ENCODE data around the gene GTF2H1. TPM values are rescaled to one million over a fixed set of nuclear protein-coding genes. Genes with fewer than 3 reads are reported as not detected.

The GTF2H1 gene
- total RNA-seq, 2 donors from 2014 or later = 23.5 to 26.2 TPM

GRCh38 chr11:18390088-18390487, 67.7 kb downstream of the GTF2H1 start:
- Histone ChIP-seq H3K4me1 (peaks cover 6% of the 10 kb centered on the region), H3K27ac (no peak overlapping the region), H3K36me3 (no peaks in the 10 kb centered on the region), H3K9me3 (no peaks in the 10 kb centered on the region), H3K27me3 (no peaks in the 10 kb centered on the region), H3K9ac (ENCODE audit: low read depth in 2 of 2, low read length in 2 of 2) (no peak overlapping the region), H3K4me3 (no peak overlapping the region)
- no peak for TF ChIP-seq CTCF (IDR thresholded peaks at IDR 0.05)
- no peak for DNase-seq
- intact Hi-C loops (cut with DNase I) = no loop called here

- Histone ChIP-seq H3K36me3 (peaks cover 5% of the 10 kb centered on the region), H3K27me3 (no peaks in the 10 kb centered on the region), H3K27ac (no peak overlapping the region), H3K9me3 (no peaks in the 10 kb centered on the region), H3K4me1 (peaks cover 3% of the 10 kb centered on the region), H3K9ac (ENCODE audit: low read depth in 2 of 2, low read length in 2 of 2) (no peak overlapping the region), H3K4me3 (no peak overlapping the region)
- no peak for DNase-seq
- TF ChIP-seq CTCF (IDR thresholded peaks at IDR 0.05) = no peak
- intact Hi-C loops (cut with DNase I) = no loop called here
Measured at GRCh38 chr11:18392434-18393321, 70.3 kb downstream of the GTF2H1 start.

GRCh38 chr11:18393581-18394274, 71.4 kb downstream of the GTF2H1 start:
- Histone ChIP-seq H3K27me3 (no peaks in the 10 kb centered on the region), H3K9me3 (no peaks in the 10 kb centered on the region), H3K9ac (ENCODE audit: low read depth in 2 of 2, low read length in 2 of 2) (peak overlapping the region in 1 of 2 donors; percentile 100), H3K36me3 (peaks cover 8% of the 10 kb centered on the region), H3K4me1 (peaks cover 3% of the 10 kb centered on the region), H3K4me3 (no peak overlapping the region), H3K27ac (peak overlapping the region; percentile 97)
- TF ChIP-seq CTCF (IDR thresholded peaks at IDR 0.05) = no peak
- peak; percentile 34 for DNase-seq
- intact Hi-C loops (cut with DNase I) = no loop called here

- peaks cover 3% of the 10 kb centered on the region for H3K4me1 ChIP-seq
- H3K9ac ChIP-seq (ENCODE audit: low read depth in 2 of 2, low read length in 2 of 2) = peak within 1 kb of the TSS; percentile 82 to 100
- intact Hi-C loops (cut with DNase I) = no loop called here
- peaks cover 9% of the 10 kb centered on the region for H3K36me3 ChIP-seq
- H3K4me3 ChIP-seq = peak within 1 kb of the TSS; percentile 91
- H3K27me3 ChIP-seq = no peaks in the 10 kb centered on the region
- H3K27ac ChIP-seq = peak within 1 kb of the TSS; percentile 97
- no peaks in the 10 kb centered on the region for H3K9me3 ChIP-seq
- TF ChIP-seq CTCF (IDR thresholded peaks at IDR 0.05) = no peak
- DNase-seq = peak; percentile 99
Measured at GRCh38 chr11:18394275-18394927, 72.0 kb downstream of the GTF2H1 start, which contains the start of gene LDHA. Gene LDHA, plus strand, starts transcription at chr11:18394563. Its CDS starts 2,280 bp downstream, at chr11:18396843.

All from colonic mucosa (tissue), 4 donors.